NCI-H2196 treated with DMSO at 0.1 percent for 48 hours (cell line): ENCODE data around the gene MBD4.
"Not testable (repeated sequence)": the region's sequence is repeated elsewhere in the genome, so short reads cannot be mapped to it uniquely, and the experiment has no call there.

ENCODE experiments used
- DNase-seq: peaks from one replicate; lab custom pipeline; 2025; ENCODE audit not compliant: unreplicated experiment; lab: John Stamatoyannopoulos, UW

The MBD4 gene

DNA sequence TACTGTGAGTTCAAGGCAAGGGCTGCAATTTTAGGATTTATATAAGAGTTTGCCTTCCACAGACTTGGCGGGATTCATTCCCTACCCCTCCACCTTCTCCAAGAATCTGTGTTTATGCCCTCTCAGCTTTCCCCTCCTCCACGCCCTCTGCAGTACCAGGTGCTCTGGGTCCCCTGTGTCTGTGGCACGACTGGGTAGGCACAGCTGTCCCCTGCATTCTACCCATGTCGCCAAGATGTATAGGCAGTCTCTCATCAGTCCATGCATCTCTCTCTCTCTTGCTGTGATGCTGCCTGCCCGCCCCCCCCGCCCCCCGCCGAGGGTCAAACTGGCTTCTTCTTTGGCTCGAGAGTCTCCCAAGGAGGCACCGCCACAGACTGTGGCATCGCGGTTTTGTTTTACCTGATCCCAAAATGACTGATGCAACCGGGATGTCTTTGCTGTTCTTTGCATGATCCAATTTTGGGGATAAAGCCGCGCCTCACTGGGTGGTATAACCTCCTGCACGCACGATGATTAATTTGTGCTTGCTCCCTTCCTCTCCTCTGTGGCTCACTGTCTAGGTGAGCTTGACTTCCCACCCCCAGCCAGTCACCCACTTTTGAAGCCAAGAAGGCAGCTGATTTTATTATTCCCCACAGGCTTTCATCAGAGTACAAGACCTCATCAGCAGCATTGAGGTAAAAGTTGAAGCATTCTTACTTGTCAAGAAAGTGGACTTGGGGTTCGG is 55.0 kb downstream of the MBD4 start:
- no peak for DNase-seq

DNA sequence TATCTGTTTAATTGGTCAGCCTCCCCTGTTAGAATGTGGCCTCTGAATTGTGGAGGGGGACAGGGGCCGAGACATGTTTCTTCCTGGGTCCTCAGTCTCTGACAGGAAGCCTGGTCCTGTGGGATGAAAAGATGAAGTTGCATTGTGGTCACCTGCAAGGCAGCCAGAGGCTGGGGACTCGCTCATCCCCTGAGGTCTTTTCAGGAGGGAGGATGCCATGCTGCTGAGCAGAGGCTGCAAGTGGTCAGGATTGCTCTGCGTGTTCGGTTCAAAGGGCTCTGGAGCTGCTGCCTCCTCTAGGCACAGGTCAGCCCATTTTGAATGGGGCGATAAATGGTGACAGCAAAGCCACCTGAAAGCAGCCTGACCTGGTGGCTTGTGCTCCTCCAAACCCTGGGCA is 55.6 kb downstream of the MBD4 start:
- DNase-seq, result not testable (repeated sequence)

DNA sequence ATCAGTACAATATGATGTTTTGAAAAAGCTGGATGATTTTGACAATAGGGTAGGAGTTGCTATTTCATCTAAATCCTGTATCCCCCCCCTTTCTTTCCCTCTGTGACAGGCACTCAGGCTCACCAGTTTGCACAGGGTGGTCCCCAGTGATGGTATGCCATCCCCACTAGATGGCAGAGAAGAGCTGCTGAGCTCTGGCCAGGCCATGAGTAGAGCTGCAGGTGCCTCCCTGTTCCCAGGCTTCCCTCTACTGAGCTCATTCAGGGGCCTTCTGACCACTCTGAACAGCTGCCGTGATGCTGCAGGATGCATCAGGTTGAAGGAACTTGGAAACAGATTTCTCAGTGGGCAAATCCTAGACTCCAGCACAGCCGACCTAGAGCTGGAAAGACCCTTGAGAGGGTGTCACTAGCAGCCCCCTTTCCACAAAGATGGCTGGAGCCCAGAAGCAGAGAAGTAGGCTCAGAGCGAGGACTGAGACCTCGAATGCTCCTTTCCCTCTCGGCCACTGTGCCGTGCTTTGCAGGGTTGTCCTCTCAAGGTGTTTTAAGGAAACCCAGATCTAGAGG is 56.4 kb downstream of the MBD4 start:
- peak; percentile 77 for DNase-seq

DNA sequence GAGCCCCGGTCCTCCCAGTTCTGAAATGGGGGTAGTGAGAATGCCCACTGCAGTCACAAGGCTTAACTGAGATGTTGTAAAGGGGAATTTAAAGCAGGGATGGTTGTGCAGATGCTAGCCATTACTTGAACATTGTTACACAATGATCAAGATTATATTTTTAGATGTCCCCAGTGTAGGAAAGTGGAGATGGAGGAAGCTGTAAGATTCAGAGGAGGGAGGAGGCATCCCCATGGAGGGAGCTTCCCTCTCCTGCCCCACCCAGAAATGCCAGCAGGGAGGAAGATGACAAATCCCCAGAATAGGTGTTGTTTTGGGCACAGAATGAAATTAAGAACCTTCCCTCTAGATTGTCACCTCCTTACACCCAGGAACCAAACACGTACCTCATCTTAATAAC is 57.4 kb downstream of the MBD4 start:
- DNase-seq, result no peak
